Body of pancreas (tissue), 4 donors: ENCODE data around the gene NHERF1.

Source experiments
- POLR2A ChIP-seq, 3 donors: fragments of 450-650 bp; IDR thresholded peaks; one replicate each; pipeline ENCODE4 v1.6.1; 2016; ENCODE audit warnings: antibody characterized with exemption in 3 of 3, mild to moderate bottlenecking in 2 of 3
- TF ChIP-seq, protein P1 (sequence below), 7 experiments: fragments of 450-650 bp in 4 of 7; fragments of 200-600 bp in 3 of 7; sonication (generic) in 3 of 7; IDR thresholded peaks; one replicate each; pipeline ENCODE4 v1.5.1; 2016 to 2019; ENCODE audit warnings: antibody characterized with exemption in 7 of 7

DNA sequence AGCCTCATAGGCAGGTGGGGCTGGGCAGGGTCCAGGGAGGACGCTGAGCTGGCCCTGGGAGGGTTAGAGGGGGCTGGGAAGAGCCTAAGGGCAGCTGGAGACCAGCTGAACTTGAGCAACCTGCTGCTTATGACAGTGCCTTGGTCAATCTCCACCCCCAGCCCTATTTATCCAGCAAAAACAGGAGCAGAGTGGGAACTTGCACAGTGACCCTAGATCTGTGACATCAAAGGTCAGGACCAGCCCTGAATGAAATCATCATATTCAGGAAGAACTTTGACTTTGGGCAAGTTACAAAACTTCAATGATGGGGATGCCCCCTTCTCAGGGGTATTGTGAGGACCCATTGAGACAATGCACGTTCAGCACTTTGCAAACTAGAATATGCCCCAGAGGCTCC is 45.1 kb upstream of the NHERF1 start:
- TF ChIP-seq, protein P1, sequence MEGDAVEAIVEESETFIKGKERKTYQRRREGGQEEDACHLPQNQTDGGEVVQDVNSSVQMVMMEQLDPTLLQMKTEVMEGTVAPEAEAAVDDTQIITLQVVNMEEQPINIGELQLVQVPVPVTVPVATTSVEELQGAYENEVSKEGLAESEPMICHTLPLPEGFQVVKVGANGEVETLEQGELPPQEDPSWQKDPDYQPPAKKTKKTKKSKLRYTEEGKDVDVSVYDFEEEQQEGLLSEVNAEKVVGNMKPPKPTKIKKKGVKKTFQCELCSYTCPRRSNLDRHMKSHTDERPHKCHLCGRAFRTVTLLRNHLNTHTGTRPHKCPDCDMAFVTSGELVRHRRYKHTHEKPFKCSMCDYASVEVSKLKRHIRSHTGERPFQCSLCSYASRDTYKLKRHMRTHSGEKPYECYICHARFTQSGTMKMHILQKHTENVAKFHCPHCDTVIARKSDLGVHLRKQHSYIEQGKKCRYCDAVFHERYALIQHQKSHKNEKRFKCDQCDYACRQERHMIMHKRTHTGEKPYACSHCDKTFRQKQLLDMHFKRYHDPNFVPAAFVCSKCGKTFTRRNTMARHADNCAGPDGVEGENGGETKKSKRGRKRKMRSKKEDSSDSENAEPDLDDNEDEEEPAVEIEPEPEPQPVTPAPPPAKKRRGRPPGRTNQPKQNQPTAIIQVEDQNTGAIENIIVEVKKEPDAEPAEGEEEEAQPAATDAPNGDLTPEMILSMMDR (IDR thresholded peaks at IDR 0.05) = no peak
- TF ChIP-seq POLR2A (IDR thresholded peaks at IDR 0.05) = no peak
